Superior temporal gyrus (tissue), 1 donor: Measurements from ENCODE around the gene CTBP2.
A peak's percentile ranks its signal among the peaks of the same experiment; 100 is the strongest.

ENCODE experiments used
- DNase-seq: peaks from one replicate; pipeline ENCODE4 v3.0.0-alpha.2; 2016; ENCODE audit errors: extremely low spot score

The CTBP2 gene

DNA sequence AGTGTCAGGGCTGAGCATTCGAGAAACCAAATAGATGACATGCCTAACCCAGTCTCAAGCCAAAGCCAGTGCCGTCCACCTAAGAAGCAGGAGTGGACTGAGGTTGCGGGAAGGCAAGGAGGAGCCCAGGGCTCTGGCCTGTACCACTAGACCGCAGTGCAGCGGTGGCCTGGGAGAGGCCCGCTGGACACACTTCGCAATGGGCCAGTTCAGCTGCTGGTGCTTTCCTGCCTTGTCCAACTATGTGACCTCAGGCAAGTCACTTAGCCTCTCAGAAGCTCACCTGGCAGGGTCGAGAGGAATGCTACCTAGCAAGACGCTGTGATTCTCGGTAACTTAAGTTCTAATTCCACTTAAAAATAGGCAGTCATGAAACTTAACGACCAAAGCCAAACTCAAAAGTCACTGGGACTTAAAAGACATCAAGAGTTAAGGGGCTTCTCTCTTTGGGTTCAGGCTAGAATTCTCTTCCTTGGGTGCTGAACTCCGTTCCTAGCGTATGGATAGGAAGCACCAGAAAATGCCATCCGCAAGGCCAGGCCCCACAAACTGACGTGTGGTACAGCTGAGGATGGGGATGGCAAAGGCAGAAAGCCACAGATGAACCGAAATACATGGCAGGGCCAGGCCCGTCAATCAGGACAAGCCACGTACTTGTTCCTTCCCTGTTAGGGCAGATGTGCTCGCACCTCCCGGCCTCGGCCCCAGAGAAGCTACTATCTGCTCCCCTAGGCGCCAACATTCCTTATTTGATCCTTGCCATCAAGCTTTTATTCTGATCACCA is 34.2 kb downstream of the CTBP2 start:
- no peak for DNase-seq

DNA sequence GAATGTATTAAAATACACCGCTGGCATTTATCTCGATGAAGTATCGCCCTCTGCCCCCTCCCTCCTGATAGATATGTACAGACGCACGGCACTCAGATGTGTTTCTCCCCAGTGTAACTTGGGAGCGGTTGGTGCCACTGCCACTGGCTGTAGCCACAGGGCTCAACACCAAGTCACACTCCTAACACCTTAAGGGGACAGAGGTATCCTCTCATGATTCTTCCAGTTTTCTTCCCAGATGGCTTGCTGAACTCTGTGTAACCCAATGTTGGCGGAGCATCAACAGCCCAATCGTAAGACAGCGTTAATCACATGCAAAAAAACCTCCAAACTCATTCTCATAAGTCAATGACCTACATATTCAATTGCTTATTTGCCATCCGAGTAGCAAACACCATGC is 35.5 kb downstream of the CTBP2 start:
- no peak for DNase-seq

- no peak for DNase-seq
Observed at GRCh38 chr10:125124115-125124487, 36.3 kb downstream of the CTBP2 start.

GRCh38 chr10:125123476-125124114 is 36.8 kb downstream of the CTBP2 start:
- peak; percentile 67 for DNase-seq

- DNase-seq: no peak
Observed at GRCh38 chr10:125122566-125122965, 37.8 kb downstream of the CTBP2 start.

GRCh38 chr10:125121003-125121402 is 39.4 kb downstream of the CTBP2 start:
- no peak for DNase-seq

DNA sequence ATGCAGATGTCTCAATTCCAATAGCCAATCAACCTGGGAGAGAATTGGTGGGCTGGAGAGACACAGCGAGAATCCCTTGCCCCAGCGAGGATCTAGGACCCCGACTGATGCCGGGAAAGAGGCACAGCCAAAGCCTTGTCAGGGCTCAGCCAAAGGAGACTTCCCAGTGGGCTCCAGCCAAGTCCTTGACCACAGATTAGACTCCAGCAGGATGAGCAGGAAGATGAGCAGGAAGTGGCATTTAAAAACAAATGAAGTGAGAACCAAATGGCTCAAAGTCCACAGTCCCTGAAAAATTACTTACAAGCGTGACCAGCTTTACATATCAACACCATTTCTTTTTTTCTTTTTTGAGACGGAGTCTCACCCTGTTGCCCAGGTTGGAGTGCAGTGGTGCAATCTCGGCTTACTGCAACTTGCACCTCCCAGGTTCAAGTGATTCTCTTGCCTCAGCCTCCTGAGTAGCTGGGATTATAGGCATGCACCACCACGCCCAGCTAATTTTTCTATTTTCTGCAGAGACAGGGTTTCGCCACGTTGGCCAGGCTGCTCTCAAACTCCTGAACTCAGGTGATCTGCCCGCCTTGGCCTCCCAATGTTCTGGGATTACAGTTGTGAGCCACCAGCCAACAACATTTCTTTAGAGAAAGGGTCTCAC is 40.2 kb downstream of the CTBP2 start:
- DNase-seq: no peak

GRCh38 chr10:125118701-125119100 is 41.7 kb downstream of the CTBP2 start:
- no peak for DNase-seq

DNA sequence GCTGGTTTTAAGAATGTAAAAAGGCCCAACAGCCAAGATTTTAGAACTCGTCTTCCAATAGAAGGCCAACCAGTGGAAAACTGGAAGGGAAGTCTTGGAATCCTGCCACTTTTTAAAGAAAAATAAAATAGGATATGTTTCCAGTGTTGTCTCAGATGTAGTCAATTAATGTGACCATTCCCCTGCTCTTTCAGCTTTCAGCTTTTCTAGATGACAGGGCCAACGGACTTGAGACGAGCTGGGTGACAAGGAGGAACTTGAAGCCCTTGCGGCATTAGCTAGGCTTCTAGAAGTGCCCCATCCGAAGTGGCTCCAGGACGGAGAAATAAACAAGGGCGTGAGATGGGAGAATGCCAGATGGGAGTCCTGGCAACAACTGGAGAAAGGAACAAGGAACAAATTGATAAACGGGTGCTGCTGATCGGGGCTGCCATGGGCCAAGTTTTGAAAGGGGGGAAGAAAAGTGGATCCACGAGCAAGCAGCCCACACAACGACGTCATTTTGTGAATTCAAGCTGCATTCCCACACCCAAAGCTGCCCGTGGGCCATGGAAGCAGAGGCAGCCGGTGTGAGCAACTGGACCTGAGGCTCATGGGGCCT is 42.3 kb downstream of the CTBP2 start:
- peak; percentile 35 for DNase-seq

GRCh38 chr10:125116652-125117310 is 43.6 kb downstream of the CTBP2 start:
- DNase-seq: no peak

DNA sequence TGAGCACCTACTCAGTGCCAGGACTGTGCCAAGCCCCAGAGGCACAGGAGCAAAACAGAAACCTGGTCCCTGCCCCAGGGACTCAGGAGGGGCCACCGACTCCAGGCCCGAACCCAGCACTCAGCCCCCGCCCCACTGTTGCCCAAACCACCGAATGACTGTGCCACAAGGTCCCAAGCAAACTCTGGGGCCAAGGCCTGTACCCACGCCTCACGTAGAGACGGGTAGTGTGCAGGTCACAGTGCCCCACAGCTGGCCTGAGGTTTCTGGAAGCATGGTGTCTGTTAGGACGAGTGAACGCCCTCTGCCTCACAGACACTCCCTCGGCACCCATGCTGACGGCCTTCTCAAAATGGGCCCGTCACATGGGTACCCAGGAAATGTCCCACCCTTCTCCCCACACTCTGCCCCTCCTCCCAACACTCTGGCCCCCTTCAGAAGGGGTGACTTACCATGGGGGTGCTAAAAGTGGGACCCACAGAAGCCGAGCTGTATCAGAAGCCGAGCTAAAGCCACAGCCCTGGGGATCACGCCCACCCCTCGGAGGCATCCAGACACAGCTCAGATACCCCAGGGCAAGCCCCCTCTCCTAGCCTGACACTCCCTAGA is 44.2 kb downstream of the CTBP2 start:
- DNase-seq: no peak

- DNase-seq: no peak
Observed at GRCh38 chr10:125115409-125115808, 45.0 kb downstream of the CTBP2 start.

DNA sequence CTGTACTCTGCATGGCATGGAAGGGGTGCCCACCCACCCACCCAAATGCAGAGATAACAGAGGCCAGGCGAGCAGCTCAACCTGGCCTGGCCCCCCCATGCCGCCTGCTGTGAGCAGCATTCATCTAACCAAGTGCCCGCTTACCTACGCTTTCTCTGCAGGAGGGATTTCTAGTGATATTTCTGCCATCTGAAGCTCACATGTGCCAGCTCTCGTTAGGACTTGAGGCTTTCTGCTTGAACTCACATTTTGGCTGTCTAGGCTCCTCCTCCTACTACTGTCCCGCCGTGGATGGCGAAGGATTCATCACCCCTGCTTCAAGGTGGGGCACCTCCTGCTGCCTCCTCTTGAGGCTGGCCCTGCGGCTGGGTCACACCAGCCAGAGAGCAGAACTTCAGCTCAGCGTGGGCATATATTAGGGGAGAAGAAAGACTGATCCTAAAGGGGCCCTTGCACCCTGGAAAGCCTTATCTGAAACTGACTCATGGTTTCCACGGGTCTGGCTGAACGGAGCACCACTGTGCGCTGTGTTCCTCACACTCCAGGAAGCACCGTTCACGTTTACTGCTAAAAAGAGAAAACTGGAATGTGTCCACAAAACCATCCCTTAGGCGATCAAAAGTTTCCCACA is 45.5 kb downstream of the CTBP2 start:
- DNase-seq: no peak

DNA sequence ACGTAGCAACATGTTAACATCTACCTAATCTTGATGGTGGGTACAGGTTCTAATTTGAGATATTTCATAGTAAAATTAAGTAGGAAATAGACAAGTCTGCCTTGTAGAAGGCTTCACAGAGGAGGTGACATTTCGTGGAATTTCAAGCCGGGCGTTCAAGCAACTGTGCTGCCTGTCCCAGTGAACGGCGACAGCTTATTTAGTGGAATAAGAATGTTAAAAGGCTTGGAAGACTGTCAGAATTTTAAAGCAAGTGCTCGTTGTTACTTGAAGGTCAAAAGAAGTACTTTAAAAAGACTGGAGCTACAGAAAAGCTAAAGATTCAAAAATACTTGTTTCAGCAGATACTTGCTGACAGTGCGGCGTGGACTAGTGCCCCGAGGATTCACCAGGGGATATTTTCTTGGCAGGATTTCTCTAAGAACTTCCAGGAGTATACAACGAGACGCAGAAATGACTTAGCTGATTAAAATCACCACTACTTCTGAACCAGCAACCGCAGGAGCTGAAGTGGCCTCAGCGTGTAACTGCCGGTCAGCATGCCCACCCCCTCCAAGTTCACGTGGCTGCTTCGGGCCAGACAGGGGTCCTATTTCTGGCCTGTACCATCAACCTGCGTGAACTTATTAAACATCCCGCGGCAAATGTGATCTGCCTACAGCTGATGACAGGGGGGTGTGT is 46.5 kb downstream of the CTBP2 start:
- no peak for DNase-seq

DNA sequence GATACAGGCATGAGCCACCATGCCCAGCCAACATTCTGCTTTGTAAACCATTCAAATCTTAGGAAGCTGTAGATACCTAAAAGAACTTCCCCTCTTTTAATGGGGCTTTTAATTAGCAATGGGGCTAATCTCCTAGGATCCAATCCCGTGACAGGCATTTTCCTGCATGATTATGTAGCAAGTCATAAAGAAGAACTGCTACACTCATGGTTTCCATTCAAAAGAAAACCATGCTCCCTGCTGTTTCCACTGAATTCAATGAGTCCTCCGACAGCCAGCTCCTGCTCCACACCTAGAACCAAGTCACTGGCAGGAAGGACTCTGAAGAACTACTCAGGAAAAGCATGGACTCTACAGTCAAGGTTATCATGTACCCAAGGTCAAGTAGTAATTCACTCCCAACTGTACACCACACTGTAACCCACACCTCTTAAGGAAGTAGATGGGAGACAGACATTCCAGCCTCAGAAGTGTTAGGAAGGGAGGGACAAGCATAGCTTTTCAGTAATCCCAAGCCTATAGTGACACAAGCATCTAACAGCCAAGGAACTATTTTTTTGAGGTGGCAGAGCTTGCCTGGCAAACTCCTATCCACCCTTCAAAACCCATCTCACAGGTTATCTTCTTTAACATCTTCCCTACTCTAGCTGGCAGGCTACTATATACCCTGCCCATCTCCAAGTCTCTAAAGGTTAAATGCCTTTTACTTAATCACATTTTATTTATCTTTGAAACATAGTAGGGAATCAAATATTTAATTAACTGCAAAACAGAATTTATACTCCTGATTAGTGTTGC is 47.5 kb downstream of the CTBP2 start:
- DNase-seq: no peak

DNA sequence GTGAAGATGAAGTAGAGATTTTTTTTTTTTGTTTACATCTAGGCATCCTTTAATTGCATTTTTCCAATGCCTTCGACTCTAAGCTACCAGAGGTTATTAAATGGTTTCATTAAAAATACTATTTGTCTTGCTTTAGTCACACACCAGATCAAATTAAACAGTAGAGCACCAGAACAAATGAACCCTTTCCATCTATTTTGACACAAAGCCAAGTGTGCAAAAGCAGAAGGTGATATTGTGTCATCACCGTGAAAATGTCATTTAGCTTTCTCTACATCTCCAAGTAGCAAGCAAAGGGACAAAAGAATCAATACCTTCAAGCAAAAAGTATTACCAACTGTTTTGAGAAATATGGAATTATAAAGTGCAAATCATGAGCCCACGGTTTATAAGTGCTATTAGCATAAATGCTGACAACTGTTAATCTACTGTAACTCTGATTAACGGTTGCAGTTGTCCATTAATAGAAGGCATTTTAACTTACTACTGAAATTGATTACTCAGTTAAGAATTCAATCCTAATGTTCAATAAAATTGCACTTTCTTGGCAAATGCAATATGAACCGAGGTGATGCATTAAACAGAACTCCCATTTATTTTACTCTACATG is 49.1 kb downstream of the CTBP2 start:
- no peak for DNase-seq

- no peak for DNase-seq
Observed at GRCh38 chr10:125107965-125108580, 52.3 kb downstream of the CTBP2 start.

DNA sequence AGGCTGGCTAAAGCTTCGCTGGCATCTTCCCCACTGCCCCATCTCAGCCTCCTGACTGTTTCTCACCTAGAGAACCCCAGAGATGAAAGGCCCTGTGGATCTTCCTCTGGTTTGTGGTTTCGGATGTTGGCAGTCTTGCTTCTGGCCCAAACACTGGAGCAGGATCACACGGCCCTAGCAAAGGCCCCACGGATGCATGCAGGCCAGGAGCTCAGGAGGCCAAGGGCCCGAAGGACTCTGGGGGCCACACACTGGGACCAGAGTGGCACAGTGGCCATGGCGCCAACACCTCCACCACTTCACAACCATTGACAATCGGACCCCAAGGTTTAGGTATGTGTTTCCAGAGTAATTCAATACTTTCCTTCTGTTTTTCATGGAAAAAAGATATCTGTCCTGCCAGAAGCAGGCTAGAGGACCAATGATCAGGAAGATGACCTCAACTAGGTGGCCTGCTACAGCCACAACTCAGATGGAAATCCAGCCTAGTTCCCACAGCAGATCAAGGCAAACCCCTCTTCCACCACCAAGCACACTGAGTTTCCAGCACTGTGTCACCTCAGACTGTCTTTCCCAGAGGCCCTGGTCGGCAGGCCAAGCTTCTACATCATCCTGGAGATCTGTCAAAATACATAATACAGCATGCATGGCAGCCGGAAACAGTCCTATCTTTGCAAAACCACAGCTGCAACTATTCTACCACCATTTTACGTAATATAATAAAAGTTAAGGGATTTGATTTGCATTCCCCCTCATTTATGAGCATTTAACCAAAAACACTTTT is 53.0 kb downstream of the CTBP2 start:
- no peak for DNase-seq
